ENCODE measurements around the gene VAV2. TPM values are rescaled to one million over a fixed set of nuclear protein-coding genes. Genes with fewer than 3 reads are reported as not detected.

Gene VAV2
- total RNA-seq, 4 donors from 2014 or later = 4.7 to 42.2 (median 15.8) TPM

DNA sequence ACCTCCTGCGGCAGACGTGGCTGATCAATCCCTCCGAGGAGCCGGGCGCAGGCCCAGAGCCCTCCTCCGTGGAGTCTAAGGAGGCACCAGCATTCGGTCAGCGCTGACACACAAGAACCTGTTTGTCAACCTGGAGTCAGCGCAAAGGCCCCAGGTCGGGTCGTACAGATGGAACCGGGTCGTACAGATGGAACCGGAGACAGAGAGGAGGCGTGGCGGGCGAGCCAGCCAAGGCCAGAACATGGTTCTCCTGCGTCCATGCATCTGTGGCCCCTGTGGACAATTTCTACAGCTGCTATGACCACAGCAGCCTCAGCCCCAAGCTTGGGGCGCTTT, 128.9 kb downstream of the VAV2 start:
- H3K36me3 ChIP-seq = no peaks in the 10 kb centered on the region
- H3K9me3 ChIP-seq = peaks cover 0 to 12% of the 10 kb centered on the region in 2 donors
- intact Hi-C loops (cut with DNase I; ENCODE audit: low total_unique reads) = no loop called here
- TF ChIP-seq POLR2A (IDR thresholded peaks at IDR 0.05) = no peak
- TF ChIP-seq, protein P1, sequence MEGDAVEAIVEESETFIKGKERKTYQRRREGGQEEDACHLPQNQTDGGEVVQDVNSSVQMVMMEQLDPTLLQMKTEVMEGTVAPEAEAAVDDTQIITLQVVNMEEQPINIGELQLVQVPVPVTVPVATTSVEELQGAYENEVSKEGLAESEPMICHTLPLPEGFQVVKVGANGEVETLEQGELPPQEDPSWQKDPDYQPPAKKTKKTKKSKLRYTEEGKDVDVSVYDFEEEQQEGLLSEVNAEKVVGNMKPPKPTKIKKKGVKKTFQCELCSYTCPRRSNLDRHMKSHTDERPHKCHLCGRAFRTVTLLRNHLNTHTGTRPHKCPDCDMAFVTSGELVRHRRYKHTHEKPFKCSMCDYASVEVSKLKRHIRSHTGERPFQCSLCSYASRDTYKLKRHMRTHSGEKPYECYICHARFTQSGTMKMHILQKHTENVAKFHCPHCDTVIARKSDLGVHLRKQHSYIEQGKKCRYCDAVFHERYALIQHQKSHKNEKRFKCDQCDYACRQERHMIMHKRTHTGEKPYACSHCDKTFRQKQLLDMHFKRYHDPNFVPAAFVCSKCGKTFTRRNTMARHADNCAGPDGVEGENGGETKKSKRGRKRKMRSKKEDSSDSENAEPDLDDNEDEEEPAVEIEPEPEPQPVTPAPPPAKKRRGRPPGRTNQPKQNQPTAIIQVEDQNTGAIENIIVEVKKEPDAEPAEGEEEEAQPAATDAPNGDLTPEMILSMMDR (IDR thresholded peaks at IDR 0.05) = no peak
- no peak overlapping the region for H3K27ac ChIP-seq
- H3K4me3 ChIP-seq = no peak overlapping the region
- no peaks in the 10 kb centered on the region for H3K27me3 ChIP-seq
- no peak for DNase-seq
- no peaks in the 10 kb centered on the region for H3K4me1 ChIP-seq

DNA sequence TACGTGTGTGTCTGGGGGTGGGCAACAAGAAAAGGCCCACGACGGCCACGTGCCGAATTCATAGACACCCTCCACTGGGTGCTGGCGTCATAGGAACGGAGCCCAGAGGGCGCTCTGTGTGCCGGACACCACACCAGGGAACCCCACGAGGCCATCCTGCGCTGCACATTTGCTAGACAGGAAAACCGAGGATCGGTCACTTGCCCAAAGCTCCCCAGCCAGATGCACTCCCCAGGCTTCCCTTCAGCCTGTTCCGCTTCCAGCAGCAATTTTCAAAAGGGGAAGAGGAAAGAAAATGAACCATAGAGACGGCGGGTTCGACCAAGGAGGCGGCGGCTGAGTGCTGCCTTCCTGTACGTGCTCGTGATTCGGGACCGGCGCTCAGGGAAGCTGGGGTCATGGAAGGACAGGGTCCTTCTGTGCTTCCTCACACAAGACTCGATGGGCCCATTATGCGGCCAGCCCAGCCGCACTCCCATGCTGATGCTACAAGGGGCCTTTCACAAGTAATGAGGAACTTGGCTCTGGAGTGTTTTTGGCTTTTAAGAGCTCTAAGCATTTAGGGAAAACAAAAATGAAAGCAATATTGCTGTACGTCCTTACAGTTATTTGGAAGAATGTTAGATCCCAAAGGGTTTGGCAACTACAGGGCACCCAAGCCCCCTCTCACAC, 129.4 kb downstream of the VAV2 start:
- Histone ChIP-seq H3K27me3 (no peaks in the 10 kb centered on the region), H3K27ac (no peak overlapping the region), H3K9me3 (peaks cover 0 to 12% of the 10 kb centered on the region in 2 donors), H3K36me3 (no peaks in the 10 kb centered on the region), H3K4me3 (no peak overlapping the region), H3K4me1 (no peaks in the 10 kb centered on the region)
- no peak for TF ChIP-seq POLR2A (IDR thresholded peaks at IDR 0.05)
- TF ChIP-seq, protein P1 (IDR thresholded peaks at IDR 0.05) = no peak
- intact Hi-C loops (cut with DNase I; ENCODE audit: low total_unique reads) = no loop called here
- no peak for DNase-seq

DNA sequence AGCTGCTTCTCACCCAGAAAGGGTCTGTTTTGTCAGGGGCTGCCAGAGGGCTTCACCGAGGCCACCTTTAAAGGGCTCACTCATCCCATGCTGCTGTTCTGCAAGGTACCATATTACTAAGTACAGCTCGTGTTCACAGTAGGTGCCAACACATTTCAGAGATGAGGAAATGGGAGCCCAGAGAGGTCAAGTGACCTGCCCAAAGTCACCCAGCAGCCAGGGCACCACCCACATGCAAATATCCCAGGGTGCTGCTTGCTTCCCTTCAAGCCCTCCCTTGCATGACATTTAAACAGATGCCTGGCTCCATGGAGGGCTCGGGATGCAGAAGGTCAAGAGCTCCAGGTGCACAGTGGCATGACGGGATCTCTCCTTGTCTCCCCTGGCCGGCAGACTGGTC, 130.4 kb downstream of the VAV2 start:
- Histone ChIP-seq H3K36me3 (no peaks in the 10 kb centered on the region), H3K27ac (no peak overlapping the region), H3K4me1 (no peaks in the 10 kb centered on the region), H3K27me3 (no peaks in the 10 kb centered on the region), H3K9me3 (peaks cover 0 to 12% of the 10 kb centered on the region in 2 donors), H3K4me3 (no peak overlapping the region)
- no peak for TF ChIP-seq POLR2A (IDR thresholded peaks at IDR 0.05)
- TF ChIP-seq, protein P1 (IDR thresholded peaks at IDR 0.05) = no peak
- DNase-seq = no peak
- intact Hi-C loops (cut with DNase I; ENCODE audit: low total_unique reads) = no loop called here

DNA sequence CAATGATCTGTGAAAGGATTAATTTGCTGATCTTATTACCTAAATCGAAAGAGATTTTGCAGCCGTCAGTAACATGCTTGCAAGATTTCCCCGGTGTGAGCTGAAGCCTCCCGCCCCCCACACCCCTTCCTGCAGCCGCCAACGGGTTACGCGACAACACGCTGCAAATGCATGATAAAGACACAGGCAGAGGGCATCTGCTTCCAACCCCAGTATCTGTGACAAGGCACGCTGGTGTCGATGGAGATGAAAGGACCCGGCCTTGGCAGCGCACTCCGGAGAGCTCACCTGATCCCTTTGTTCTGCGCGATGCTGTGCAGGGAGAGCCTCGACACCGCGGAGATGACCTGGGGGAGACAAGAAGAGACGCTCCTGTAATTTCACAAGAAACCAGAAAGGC, 131.0 kb downstream of the VAV2 start:
- Histone ChIP-seq H3K9me3 (peaks cover 0 to 11% of the 10 kb centered on the region in 2 donors), H3K27ac (no peak overlapping the region), H3K4me1 (no peaks in the 10 kb centered on the region), H3K4me3 (no peak overlapping the region), H3K36me3 (no peaks in the 10 kb centered on the region), H3K27me3 (no peaks in the 10 kb centered on the region)
- intact Hi-C loops (cut with DNase I; ENCODE audit: low total_unique reads) = no loop called here
- no peak for DNase-seq
- no peak for TF ChIP-seq POLR2A (IDR thresholded peaks at IDR 0.05)
- TF ChIP-seq, protein P1 (IDR thresholded peaks at IDR 0.05) = no peak

DNA sequence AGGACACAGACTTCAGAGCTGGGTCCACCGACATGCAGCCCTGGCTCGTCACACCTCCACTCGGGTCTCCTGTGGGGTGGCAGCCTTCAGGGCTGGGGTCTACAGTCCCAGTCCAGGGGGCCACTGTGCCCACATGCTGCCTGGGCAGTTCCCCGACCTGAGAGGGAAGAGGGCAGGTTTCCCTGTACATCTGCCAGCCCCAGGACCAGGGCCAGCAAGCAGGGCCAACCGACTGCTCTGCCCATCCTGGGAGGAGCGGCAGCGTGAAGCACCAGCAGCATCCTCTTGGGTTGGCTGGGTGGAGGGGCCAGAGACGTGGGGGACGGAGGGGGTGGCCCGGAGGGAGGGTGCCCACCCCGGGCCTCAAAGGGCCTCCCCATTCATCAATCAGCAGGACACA, 133.4 kb downstream of the VAV2 start:
- no peak overlapping the region for H3K27ac ChIP-seq
- H3K27me3 ChIP-seq = no peaks in the 10 kb centered on the region
- intact Hi-C loops (cut with DNase I; ENCODE audit: low total_unique reads) = no loop called here
- no peak for DNase-seq
- no peak overlapping the region for H3K4me3 ChIP-seq
- no peak for TF ChIP-seq POLR2A (IDR thresholded peaks at IDR 0.05)
- TF ChIP-seq, protein P1 (IDR thresholded peaks at IDR 0.05) = no peak
- H3K4me1 ChIP-seq = no peaks in the 10 kb centered on the region
- H3K9me3 ChIP-seq = no peaks in the 10 kb centered on the region
- no peaks in the 10 kb centered on the region for H3K36me3 ChIP-seq

Measured in uterus (tissue), 4 donors.